Left kidney (tissue), 2 donors: Measurements from ENCODE around the gene CGB3. TPM values are rescaled to one million over a fixed set of nuclear protein-coding genes. Genes with fewer than 3 reads are reported as not detected.
"Not testable (repeated sequence)": the region's sequence is repeated elsewhere in the genome, so short reads cannot be mapped to it uniquely, and the experiment has no call there.

Source experiments
- DNase-seq: peaks from one replicate; pipeline ENCODE4 v3.0.0-alpha.2; 2013
- polyA plus RNA-seq: library from polyadenylated mRNA; unstranded; fragments of 120-200 nt; gene quantifications from one replicate; pipeline ENCODE4 v1.2.1, GENCODE V29; 2013; ENCODE audit not compliant: insufficient read length

Gene CGB3
- polyA plus RNA-seq, 1 donor = not detected

- not testable (repeated sequence) for DNase-seq
Observed at GRCh38 chr19:49042666-49043065, 18.5 kb upstream of the CGB3 start.

- DNase-seq = no peak
Observed at GRCh38 chr19:49042177-49042576, 18.0 kb upstream of the CGB3 start.

- DNase-seq = not testable (repeated sequence)
Observed at GRCh38 chr19:49039736-49040135, 15.6 kb upstream of the CGB3 start.

GRCh38 chr19:49038557-49039276, 14.6 kb upstream of the CGB3 start:
- not testable (repeated sequence) for DNase-seq

GRCh38 chr19:49038111-49038510, 14.0 kb upstream of the CGB3 start:
- not testable (repeated sequence) for DNase-seq

- not testable (repeated sequence) for DNase-seq
Observed at GRCh38 chr19:49036815-49037214, 12.7 kb upstream of the CGB3 start, which contains the start of gene CGB1. Gene CGB1 (minus strand): TSS chr19:49036895. CDS start chr19:49036711, 184 bp downstream.

- not testable (repeated sequence) for DNase-seq
Observed at GRCh38 chr19:49031642-49032301, 7.6 kb upstream of the CGB3 start, which contains the start of gene CGB2. Gene CGB2 (plus strand): TSS chr19:49031890. CDS start chr19:49032096, 206 bp downstream.

- not testable (repeated sequence) for DNase-seq
Observed at GRCh38 chr19:49030323-49030722, 6.2 kb upstream of the CGB3 start.

- not testable (repeated sequence) for DNase-seq
Observed at GRCh38 chr19:49029749-49030148, 5.6 kb upstream of the CGB3 start.

GRCh38 chr19:49028686-49029085, 4.6 kb upstream of the CGB3 start:
- DNase-seq = not testable (repeated sequence)

- DNase-seq = not testable (repeated sequence)
Observed at GRCh38 chr19:49025599-49025998, 1.5 kb upstream of the CGB3 start.

- not testable (repeated sequence) for DNase-seq
Observed at GRCh38 chr19:49025088-49025487, 955 bp upstream of the CGB3 start.

GRCh38 chr19:49022116-49022515, 2.0 kb downstream of the CGB3 start:
- no peak for DNase-seq

GRCh38 chr19:49020931-49021895, 2.9 kb downstream of the CGB3 start:
- no peak for DNase-seq

- no peak for DNase-seq
Observed at GRCh38 chr19:49020342-49020741, 3.8 kb downstream of the CGB3 start.

GRCh38 chr19:49019242-49019932, 4.7 kb downstream of the CGB3 start:
- DNase-seq = no peak

GRCh38 chr19:49018388-49019241, 5.5 kb downstream of the CGB3 start:
- DNase-seq = not testable (repeated sequence)

- no peak for DNase-seq
Observed at GRCh38 chr19:49017666-49018351, 6.3 kb downstream of the CGB3 start.

GRCh38 chr19:49017041-49017665, 7.0 kb downstream of the CGB3 start, which contains the start of gene LHB:
Gene LHB (minus strand): TSS chr19:49017091. CDS start chr19:49017081, 10 bp downstream.
- no peak for DNase-seq
